ENCODE results near the gene PLOD1.

GRCh38 chr1:11908095-11908675 lies 26.3 kb upstream of the PLOD1 start:
- TF ChIP-seq JAZF1 (CRISPR knock-in tag; IDR thresholded peaks at IDR 0.05) (peak; percentile 84; the same call in 1 of the 2 replicates), CTCF (IDR thresholded peaks at IDR 0.05) (no peak), RELA (CRISPR knock-in tag; IDR thresholded peaks at IDR 0.05; ENCODE audit: borderline replicate concordance) (no peak), ETV6 (CRISPR knock-in tag; IDR thresholded peaks at IDR 0.05) (peak; percentile 76), USF2 (CRISPR knock-in tag; IDR thresholded peaks at IDR 0.05) (no peak; the same call in 1 of the 2 replicates), SOX15 (CRISPR knock-in tag; IDR thresholded peaks at IDR 0.05) (peak; percentile 97), ELF4 (CRISPR knock-in tag; IDR thresholded peaks at IDR 0.05; ENCODE audit: low read depth) (no peak)
- TF ChIP-seq, protein P1, sequence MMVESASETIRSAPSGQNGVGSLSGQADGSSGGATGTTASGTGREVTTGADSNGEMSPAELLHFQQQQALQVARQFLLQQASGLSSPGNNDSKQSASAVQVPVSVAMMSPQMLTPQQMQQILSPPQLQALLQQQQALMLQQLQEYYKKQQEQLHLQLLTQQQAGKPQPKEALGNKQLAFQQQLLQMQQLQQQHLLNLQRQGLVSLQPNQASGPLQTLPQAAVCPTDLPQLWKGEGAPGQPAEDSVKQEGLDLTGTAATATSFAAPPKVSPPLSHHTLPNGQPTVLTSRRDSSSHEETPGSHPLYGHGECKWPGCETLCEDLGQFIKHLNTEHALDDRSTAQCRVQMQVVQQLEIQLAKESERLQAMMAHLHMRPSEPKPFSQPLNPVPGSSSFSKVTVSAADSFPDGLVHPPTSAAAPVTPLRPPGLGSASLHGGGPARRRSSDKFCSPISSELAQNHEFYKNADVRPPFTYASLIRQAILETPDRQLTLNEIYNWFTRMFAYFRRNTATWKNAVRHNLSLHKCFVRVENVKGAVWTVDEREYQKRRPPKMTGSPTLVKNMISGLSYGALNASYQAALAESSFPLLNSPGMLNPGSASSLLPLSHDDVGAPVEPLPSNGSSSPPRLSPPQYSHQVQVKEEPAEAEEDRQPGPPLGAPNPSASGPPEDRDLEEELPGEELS (CRISPR knock-in tag; IDR thresholded peaks at IDR 0.05) = no peak

Measured in WTC11 (cell line).